Uterine smooth muscle cell (primary cell): ENCODE measurements around the gene GRM4. TPM values are rescaled to one million over a fixed set of nuclear protein-coding genes. Genes with fewer than 3 reads are reported as not detected.

ENCODE experiments used
- total RNA-seq: library from RNA; depleted of rRNA; stranded (reverse); fragments of >200 nt; gene quantifications from 2 replicates; pipeline ENCODE4 v1.2.3, GENCODE V29; 2014

Gene GRM4
- total RNA-seq = under 0.01 TPM in 2 replicates

GRCh38 chr6:34146021-34146782, at the start of gene GRM4:
TSS of gene GRM4 (minus strand) at chr6:34146087. CDS start at chr6:34133496, 12,591 bp downstream.

Other genes with a start within 250 kb of the GRM4 start
- 259 and 600 TPM in 2 replicates for gene HMGA1, start 90.8 kb upstream of the GRM4 start, total RNA-seq
- 61.8 and 71.2 TPM in 2 replicates for gene SMIM29, start 102.9 kb upstream of the GRM4 start, total RNA-seq
- 13.6 and 17.4 TPM in 2 replicates for gene NUDT3, start 246.6 kb upstream of the GRM4 start, total RNA-seq